HG03103 (cell line): ENCODE results near the gene TMEM231.
A peak's percentile ranks its signal among the peaks of the same experiment; 100 is the strongest.
"Not testable (repeated sequence)": the region's sequence is repeated elsewhere in the genome, so short reads cannot be mapped to it uniquely, and the experiment has no call there.

Experiments
- ATAC-seq: cut with Tn5 transposase; IDR thresholded peaks from one replicate; pipeline ENCODE4 v1.9.1; 2021; ENCODE audit warnings: low read depth; ENCODE audit not compliant: unreplicated experiment

TMEM231 gene, protein sequence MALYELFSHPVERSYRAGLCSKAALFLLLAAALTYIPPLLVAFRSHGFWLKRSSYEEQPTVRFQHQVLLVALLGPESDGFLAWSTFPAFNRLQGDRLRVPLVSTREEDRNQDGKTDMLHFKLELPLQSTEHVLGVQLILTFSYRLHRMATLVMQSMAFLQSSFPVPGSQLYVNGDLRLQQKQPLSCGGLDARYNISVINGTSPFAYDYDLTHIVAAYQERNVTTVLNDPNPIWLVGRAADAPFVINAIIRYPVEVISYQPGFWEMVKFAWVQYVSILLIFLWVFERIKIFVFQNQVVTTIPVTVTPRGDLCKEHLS

DNA sequence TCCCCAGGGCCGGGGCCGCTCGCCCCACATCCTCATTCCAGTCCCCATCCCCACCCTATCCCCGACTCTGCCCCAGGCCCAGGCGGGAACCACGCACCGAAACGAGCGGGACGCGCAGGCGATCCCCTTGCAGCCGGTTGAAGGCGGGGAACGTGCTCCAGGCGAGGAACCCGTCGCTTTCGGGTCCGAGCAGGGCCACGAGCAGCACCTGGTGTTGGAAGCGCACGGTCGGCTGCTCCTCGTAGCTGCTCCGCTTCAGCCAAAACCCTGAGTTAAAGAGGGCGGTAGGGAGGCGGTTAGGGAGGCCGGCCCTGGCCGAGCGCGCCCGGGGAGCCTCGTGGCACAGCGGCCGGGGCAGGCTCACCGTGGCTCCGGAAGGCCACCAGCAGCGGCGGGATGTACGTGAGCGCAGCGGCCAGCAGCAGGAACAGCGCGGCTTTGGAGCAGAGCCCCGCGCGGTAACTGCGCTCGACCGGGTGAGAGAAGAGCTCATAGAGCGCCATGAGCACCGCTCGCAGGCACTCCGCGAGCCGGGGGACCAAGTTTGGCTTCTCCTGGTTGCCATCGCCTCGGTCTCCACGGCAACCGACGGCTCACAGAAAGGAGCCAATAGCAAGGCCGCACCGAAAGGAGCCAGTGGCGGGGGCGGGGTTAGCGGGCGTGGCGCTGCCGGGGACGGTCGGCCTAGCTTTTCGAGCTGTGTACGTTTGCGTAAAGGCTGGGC is at the start of gene TMEM231:
Gene TMEM231 (minus strand): TSS at position 546 of the 724 bp plus-strand sequence. CDS start 43 bp downstream, at position 503.
- peak; percentile 98 for ATAC-seq

DNA sequence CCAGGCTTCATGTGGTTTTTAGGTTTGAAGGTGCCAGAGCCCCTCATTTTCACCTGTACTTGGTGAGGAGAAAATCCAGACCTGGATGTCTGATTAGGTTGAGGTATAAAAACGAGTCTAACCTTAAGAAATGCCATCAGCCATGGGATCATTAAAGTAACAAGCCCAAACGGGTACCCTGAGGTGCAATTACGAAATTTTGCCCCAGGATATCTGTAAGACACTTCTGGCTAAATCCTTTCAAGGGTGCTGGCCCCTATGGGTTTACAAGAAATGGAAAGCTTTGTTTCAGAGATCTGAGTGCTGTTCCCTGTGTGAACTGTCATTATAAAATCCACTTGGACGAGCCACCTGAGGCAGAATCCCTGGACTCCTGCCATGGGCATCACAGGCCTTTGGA is 47.2 kb upstream of the TMEM231 start:
- no peak for ATAC-seq

DNA sequence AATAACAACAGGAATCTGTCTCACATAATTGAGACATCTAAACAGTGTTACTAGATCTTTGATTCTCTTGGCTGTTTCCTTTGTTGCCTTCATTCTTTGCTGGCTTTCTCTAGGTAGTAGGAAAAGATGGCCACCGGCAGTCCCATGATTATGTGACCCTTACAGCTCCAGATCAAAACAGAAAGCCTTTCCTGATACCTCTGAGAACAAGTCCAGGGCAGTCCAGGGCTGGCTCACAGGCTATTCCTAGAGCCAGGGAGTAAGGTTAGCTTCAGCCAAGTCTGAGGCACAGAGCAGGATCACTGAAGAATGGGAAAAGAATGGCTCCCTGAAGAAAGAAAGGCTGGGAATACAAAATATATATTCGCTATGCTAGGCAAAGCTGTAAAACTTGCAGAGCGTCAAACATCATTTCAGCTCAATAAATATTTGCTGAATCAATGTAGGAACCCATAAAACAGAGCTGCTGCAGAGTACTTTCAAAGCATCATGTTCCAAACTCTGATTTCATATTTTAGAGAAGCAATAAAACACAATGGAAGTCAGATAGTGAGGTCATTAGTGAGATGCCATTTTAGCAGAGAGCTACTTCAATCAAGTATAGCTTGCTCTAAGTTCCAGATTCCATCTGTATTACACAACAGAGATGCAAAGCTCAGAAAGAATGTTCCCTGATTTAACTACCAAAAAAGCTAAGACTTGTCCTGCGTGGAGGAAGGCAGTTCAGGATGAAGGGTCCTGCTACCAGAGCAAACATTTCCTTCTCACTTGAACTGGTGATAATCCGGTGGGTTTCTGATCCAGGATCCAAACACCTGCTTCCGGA is 43.6 kb upstream of the TMEM231 start:
- no peak for ATAC-seq

DNA sequence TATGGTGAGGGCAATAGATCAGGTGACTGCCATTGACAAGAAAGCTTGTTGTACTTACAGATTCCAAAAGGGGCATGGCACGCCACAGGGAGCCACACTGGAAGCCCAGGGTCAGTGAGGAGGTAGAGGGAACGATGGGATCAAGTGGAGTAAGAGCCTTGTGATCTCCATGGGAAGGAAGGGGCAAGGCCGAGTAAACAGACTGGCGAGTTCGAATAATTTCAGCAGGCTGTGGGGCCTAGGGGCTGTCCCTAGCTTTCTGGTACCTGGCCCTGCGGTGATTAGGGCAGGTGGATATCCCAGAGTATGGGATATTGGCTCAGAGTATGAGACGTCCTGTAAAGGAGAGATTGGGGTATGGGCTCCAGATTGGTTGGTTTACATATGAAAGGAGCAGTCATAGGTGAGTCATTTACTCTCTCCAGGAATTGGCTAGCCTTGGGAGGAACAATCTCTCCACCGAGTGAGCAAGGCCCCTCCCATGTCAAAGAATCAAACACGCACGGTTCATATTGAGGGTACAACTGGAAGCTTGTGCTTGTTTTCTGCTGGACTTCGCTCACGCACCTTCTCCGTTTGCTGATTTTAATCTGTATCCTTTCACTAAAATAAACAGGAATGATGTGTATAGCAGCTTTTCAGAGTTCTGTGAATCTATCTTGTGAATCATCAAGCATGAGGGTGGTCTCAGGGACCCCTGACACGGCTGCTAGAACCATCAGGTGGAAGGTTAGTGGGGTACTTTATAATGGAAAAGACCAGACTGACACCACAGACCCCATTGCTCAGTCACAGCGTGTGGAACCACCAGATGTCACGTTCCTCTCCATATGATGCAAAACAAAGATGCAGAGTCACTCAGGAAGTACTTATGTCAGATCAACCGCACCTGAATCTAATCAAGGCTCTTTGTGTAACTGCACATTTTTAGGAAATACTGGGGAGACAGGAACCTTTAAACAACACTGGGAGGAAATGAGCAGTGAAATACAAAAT is 38.1 kb upstream of the TMEM231 start:
- ATAC-seq: no peak

DNA sequence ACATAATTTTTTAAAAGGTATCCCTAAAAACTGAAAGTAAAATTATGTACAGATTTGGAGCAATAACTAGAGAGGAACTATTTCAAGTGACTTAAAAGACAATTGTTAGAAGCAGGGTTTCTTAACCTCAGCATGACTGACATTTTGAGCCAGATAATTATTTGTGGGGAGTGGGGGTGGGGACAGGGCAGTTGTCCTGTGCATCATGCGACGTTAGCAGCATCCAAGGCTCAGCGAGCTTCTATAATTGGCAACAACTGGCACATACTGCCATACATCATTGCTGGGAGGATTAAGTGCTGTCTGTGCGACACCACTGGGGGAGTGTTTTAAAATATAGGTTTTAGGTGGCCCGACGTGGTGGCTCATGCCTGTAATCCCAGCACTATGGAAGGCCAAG is 37.3 kb upstream of the TMEM231 start:
- ATAC-seq: no peak

DNA sequence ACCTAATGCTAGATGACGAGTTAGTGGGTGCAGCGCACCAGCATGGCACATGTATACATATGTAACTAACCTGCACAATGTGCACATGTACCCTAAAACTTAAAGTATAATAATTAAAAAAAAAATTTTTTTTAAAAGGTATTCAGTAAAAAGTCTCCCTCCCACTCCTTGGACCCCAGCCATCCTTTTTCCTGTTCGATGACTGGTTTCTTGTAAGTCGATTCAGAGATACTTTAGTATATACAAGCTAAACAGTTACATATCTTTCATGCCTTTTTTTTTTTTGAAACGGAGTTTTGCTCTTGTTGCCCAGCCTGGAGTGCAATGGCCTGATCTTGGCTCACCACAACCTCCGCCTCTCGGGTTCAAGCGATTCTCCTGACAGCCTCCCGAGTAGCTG is 35.9 kb upstream of the TMEM231 start:
- not testable (repeated sequence) for ATAC-seq

DNA sequence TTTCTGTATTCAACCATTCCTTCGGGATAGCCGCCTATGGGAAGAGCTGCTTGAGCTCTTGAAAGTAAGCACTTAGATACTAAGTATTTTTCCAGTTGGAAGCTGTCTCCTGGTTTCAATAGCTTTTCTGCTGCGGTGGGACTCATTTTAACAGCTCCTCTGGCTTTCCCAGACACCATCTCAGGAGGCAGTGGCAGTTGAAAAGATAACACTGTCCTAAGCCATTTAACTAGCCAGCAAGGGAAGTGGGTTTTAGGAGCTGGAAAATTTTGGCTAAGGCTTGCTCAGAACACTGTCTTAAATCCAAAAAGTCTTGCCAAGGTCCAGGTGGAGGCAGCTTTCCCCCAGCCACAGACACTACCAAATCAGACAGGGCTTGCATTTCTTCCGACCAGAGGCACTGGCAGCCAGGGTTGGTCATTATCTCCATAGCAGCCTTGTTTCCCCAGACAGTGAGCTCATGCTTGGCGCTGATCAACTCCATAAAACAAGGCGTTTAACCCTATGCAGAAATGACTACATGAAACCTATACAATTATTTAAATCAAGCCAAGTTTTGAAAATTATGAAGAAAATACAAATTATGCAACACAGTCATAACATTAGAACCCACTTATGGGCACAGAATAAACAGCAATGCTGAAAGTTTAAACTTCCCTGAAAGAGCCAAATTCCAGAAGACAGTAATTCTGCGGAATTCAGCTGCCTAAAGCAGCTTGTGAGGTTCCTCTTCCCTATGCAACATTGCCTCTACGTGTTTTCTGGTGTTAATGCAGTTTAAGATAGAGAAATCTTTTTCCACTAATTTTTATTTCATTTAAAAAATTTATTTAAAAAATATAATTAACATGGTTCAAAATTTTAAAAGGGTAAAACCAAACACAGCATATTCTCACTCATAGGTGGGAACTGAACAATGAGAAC is 35.1 kb upstream of the TMEM231 start:
- ATAC-seq: no peak

DNA sequence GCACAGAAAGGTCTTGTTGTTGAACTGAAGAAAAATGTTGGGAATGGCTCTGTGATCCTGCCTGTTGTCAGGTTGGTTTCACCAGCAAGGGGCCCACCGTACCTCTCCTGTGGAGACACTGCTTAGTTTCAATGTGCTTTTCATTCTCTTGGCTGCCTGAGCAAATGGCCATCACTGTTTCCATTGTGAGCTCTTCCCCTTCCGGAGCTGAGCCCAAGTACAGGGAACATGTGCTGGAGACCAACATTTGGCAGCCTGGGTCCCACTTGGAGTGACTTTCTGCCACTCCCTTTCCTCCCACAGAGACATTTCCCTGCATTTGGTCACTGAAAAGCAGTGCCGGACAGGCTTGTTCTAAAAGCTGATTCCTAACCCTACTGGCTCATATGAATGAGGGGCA is 33.3 kb upstream of the TMEM231 start:
- no peak for ATAC-seq

DNA sequence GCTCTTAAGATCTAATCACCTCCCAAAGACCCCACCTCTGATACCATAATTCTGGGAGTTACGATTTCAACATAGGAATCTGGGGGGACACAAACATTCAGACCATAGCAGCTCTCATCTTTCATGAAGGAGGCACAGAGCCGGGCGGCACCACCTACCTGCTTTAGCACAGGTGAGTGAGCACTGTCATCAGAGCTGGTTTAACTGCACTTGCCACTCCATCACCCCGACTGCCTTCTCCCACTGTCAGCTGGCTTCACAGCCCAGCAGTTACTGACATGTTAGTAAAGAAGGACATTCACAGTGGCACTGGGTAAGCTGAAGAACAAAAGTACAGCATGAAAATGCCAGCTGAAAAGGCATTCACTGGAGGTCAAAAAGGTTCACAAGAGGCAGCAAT is 32.7 kb upstream of the TMEM231 start:
- ATAC-seq: no peak

DNA sequence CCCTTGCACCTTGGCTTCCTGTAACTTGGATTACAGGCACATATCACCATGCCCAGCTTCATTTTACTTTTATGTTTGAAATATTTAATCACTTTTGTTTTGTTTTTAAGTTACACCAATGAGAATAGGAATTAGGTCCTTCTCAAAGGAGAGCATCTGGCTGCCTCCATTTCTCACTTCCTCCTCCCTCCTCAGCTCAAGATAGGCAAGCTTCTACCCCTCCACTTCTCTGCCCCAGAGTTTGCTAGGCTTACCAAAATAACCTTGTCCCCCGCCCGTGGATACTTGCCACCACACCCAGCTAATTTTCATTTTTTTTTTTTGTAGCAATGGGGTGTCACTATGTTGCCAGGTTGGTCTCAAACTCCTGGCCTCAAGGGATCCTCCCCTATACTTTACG is 28.1 kb upstream of the TMEM231 start:
- peak; percentile 59 for ATAC-seq

DNA sequence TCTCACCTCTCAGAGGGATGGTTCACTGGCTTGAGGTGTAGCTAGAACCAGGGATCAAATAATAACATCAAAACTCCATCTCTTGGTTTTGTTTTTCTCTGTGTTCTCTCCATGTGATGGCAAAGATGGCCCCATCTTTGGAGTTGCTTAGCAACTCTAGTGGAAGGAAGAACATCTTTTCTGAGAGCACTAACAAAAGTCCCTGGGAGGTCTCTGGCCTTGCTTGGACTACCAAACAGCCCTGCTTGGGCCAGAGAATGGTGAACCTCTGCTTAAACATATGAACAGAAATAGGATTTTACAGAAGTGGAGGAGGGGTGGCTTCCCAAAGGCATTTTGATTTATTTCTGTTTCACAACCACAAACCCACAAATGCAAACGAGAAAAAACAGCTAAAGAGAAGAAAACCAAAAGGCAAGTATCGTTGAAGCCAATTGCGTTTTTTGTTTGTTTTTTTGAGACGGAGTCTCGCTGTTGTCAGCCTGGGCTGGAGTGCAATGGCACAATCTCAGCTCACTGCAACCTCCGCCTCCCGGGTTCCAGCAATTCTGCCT is 23.3 kb upstream of the TMEM231 start:
- ATAC-seq: no peak

DNA sequence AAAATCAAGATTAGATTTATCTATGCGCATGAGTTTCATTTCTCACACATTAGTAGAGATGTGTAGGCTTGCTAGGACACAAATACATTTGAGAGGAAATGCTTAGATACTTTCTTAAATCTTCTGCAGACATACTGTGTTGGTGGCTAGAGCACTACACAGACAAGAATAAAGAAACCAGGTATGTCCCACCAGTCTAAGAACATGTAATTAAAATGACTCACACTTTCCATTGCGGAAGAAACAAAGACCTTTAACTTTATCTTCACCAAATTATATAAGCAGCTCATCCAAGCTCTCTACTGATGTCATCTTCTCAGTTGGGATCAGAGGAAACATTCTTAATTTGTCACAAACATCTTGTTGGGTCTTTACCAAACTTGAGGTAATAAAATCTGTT is 22.7 kb upstream of the TMEM231 start:
- ATAC-seq: no peak

DNA sequence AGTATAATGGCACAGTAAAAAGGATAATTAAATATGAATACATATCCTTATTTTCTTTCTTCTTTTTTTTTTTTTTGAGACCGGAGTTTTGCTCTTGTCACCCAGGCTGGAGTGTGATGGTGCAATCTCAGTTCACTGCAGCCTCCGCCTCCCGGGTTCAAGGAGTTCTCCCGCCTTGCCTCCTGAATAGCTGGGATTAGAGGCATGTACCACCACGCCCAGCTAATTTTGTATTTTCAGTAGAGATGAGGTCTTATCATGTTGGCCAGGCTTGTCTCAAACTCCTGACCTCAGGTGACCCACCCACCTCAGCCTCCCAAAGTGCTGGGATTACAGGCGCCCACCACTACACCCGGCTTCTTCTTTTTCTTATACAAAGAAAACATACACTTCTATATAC is 22.2 kb upstream of the TMEM231 start:
- no peak for ATAC-seq

DNA sequence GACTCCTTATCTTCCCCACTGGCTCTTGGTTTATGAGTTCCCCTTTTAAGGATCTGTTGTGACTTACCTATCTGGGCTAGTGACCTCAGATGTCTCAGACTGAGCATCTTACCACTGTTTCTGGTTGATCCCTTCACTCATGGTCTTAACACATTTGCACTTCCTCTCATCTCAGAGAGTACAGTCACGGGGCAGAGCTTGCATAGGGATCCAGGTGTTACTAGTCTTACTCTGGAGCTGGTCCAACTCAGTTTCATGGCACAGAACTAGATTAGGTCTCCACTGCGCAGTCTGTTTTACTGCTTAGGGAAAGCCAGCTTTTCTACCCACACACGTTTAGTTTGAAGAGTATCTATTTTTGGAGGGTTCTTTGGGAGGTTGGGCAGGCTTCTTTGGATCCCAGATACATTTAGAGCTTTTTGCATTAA is 20.3 kb upstream of the TMEM231 start:
- ATAC-seq: peak; percentile 61

DNA sequence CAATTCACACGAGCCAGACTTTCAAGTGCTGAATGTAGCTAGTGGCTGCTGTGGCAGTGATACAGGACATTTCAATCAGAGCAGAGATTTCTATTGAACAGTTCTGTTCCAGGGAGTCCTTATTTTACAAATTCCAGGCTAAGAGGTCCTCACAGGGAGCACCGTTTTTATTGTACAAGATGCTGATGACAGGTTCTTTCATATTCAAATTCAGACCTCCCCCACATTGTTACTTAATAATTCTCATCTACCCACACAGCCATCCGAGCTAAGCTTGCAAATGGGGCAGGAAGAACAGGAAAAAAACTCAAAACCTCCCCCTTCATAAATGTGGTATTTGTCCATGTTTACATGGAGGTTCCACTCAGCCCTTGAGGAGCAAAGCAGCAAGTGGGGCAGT is 19.9 kb upstream of the TMEM231 start:
- ATAC-seq: no peak

DNA sequence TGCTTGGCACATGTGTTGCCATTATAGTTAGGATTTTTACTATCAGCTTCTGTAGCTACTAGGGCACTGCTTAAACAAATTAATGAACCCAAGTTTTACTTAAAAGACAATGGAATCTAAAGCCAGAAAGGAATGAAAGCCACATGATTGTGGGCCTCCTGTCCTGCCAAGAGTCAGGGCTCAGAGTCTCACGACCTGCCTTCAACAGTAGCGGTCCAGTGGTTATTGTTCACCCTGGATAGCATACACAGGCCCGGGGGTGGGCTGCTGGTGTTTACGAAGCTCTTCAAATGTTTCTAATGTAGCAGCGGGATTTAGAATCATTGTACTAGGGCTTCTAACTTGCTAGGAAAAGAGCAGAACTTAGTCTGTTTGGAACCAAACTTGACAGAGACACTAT is 17.9 kb upstream of the TMEM231 start:
- ATAC-seq: no peak

DNA sequence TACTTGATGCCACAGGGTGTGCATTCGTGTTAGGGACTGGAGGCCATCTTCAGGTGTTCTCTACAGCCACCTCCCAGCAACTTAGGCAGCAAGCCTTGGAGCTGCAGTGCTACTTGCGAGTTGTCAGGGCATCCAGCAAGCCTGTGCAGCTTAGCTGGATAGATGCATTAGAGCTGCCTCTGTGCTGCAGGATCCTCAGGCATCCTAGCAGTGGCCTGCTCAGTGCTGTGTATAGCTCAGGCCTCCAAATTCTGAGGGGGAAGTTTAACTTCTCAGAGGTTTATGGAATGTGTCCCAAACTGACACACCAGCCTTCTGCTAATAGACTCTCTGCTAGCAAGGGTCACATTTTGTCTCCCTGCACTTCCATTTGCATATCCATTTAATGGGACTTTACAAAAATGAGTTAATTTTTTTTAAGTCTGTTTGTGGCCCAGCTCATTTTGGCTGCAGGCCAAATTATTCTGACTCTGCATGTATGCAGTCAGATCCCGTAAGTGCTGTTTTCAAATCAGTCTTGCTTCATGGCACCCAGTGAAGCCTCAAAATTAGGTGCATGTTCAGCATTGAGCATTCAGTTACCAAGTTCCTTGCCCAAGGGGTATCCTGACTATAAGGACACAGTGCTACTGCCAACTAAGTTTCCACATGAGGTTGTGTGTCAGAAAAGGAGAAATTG is 17.0 kb upstream of the TMEM231 start:
- ATAC-seq: no peak

DNA sequence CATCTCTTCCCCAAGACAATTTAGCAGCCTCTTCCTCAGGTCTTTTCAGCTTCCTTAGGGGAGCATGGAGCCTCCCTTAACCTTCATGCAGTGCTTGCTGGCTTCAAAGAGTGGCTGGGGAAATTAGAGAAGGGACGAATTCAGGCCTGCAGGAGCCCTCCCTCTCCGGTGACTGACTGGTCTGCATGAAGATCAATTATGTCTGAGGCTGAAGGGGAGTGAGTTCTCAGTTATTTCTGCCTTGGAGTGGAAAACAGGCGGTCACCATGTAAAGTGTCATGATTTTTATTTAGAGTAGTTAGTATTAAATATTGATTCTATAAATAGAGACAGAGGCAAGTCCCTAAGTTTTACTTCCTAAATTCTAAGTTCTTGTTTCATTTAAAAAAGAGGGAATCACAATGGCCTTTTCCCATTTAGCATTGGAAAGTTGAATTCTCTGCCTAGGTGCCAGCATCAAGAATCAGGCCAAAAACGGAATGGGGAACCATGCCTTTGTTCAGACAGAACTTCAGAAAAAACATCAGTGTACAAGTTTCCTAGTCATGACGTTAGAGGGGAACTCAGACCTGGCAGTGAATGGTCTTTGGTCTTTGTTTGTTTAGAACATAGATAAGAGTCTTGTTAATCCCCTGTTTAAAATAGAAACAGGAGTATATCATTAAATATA is 14.5 kb upstream of the TMEM231 start:
- no peak for ATAC-seq
